GM12864 (cell line): ENCODE measurements around the gene RBCK1.
A peak's percentile ranks its signal among the peaks of the same experiment; 100 is the strongest.

Experiments
- DNase-seq: peaks from one replicate; pipeline ENCODE4 v3.0.0-alpha.2; 2011; ENCODE audit warnings: low read depth
- H3K4me3 ChIP-seq: 2 replicates; pipeline ENCODE4 v1.5.1; 2011; ENCODE audit warnings: mild to moderate bottlenecking, low read depth, low read length, control low read depth
- TF ChIP-seq, protein P1 (sequence below): IDR thresholded peaks from 2 replicates; pipeline ENCODE4 v1.5.1; 2011; ENCODE audit warnings: low read depth, mild to moderate bottlenecking, moderate library complexity, low read length, control low read depth, inconsistent platforms; ENCODE audit errors: missing control alignments

RBCK1 gene

DNA sequence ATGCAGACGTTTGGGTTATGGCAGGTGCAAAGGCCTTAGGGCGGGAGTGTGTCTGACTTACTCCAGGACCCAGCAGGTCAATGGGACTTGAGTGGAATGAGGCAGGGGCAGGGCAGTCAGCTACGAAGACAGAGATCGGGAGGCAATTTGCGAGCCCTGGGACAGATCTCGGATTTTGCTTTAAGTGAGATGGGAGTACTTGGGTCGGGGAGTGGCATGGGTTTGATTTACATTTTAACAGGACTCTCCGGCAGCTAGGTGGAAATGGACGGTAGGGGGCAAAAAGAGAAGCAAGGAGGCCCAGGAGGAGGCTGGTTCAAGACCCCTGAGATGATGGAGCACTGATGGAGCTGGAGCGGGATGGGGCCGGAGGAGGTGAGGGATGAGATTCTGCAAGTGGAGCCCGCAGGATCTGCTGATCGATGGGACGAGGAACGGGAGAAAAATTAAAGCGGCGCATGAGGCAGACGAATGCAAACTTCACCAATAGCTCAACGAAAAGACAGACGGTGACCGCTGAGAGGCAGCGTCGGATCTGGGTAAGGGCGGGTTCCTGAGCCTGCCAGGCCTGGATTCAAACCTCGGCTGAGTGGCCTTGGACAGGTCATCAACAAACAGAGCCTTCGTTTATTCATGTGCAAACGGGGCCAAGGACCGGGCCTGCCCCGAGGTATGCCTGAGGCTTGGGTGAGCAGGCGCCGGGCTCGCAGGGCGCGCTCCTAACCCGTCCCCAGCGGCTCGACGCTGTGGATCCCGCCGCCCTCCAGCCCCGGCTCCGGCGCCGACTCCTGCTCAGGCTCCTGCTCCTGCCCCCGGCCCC, 756 bp upstream of the RBCK1 start:
- TF ChIP-seq, protein P1, sequence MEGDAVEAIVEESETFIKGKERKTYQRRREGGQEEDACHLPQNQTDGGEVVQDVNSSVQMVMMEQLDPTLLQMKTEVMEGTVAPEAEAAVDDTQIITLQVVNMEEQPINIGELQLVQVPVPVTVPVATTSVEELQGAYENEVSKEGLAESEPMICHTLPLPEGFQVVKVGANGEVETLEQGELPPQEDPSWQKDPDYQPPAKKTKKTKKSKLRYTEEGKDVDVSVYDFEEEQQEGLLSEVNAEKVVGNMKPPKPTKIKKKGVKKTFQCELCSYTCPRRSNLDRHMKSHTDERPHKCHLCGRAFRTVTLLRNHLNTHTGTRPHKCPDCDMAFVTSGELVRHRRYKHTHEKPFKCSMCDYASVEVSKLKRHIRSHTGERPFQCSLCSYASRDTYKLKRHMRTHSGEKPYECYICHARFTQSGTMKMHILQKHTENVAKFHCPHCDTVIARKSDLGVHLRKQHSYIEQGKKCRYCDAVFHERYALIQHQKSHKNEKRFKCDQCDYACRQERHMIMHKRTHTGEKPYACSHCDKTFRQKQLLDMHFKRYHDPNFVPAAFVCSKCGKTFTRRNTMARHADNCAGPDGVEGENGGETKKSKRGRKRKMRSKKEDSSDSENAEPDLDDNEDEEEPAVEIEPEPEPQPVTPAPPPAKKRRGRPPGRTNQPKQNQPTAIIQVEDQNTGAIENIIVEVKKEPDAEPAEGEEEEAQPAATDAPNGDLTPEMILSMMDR: peak; percentile 53
- no peak for DNase-seq
- peak overlapping the region; percentile 61 for H3K4me3 ChIP-seq

DNA sequence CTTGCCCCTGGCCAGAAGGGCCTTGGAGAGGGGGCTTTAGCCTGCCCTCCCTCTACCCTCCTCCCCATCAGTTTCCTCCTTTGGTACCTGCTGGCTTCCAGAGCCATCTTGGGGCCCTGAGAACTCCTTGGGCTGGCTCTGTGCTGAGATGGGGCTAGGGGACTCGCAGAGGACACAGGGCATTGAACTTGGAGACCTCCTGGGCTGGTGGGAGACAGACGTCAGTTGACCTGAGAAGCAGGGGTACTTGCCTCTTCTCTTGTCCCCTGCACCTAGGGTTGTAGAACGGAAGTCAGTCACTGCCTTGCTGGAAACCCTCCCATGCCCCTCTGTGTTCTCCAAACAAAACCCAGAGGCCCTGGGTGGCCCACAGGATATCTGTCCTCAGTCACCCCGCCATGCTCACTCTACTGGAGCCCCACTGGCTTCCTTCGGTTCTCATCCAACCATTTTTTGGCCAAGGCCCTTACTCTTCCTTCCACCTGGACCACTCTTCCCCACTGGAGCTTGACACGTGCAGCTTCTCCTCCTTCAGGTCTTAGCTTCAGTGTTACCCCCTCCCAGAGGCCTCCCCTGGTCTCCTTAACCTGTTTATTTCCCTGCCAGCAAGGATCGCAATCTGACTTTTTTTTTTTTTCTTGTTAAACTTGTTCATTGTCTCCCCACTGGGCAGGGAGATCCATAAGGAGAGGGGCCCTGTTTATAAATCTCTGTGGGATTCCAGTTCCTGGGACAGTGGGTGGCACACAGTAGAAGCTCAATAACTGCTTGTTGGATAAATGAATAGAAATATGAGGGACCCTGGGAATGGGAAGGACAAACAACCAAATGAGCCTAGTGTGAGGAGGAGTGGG, 971 bp downstream of the RBCK1 start:
- no peak for DNase-seq
- TF ChIP-seq, protein P1: no peak
- peak overlapping the region; percentile 95 for H3K4me3 ChIP-seq

- TF ChIP-seq, protein P1: no peak
- no peak for DNase-seq
- H3K4me3 ChIP-seq: peak overlapping the region; percentile 95
Observed at GRCh38 chr20:409697-410559, 1.8 kb downstream of the RBCK1 start.

DNA sequence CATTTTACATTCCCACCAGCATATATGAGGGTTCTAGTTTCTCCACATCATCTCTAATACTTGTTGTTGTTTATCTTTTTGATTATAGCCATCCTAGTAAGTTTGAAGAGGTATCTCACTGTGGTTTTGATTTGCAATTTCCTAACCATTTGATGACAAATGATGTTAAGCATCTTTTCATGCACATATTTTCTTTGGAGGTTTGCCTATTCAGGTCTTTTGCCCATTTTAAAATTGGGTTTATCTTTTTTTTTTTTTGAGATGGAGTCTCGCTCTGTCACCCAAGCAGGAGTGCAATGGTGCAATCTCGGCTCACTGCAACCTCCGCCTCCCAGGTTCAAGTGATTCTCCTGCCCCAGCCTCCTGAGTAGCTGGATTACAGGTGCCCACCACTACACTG, 4.0 kb downstream of the RBCK1 start:
- H3K4me3 ChIP-seq: no peak overlapping the region
- DNase-seq: no peak
- TF ChIP-seq, protein P1: no peak

DNA sequence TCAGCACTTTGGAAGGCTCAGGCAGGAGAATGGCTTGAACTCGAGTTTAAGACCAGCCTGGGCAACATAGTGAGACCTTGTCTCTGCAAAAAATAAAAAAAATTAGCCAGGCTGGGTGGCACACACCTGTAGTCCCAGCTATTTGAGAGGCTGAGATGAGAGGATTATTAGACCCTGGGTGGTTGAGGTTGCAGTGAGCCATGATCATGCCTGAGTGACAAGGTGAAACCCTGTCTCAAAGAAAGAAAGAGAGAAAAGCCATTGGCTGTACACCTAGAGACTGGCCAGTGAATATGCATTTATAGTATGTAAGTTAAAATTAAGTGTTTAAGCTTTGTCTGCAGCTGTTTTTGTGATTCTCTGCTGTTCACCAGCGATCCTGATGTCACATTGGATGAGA, 6.1 kb downstream of the RBCK1 start:
- no peak for DNase-seq
- TF ChIP-seq, protein P1: no peak
- H3K4me3 ChIP-seq: no peak overlapping the region

DNA sequence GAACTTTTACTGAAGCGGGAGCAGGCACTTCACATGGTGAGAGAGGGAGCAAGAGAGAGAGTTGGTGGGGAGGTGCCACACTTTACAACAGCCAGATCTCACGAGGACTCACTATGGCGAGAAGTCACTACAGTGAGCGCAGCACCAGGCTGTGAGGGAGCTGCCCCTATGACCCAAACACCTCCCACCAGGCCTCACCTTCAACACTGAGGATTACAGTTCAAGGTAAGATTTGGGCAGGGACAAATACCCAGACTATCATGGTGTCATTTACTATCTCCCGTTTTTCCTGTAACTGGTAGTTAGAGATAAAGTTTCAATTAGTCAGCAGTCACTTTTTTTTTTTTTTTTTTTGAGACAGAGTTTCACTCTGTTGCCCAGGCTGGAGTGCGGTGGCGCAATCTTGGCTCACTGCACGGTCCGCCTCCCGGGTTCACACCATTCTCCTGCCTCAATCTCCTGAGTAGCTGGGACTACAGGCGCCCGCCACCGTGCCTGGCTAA, 7.8 kb downstream of the RBCK1 start:
- no peak for DNase-seq
- no peak overlapping the region for H3K4me3 ChIP-seq
- TF ChIP-seq, protein P1: no peak
